ENCODE data around the gene GALM. TPM values are rescaled to one million over a fixed set of nuclear protein-coding genes. Genes with fewer than 3 reads are reported as not detected.
A peak's percentile ranks its signal among the peaks of the same experiment; 100 is the strongest.

GALM gene
- polyA plus RNA-seq, 1 experiment: 10.1 TPM

DNA sequence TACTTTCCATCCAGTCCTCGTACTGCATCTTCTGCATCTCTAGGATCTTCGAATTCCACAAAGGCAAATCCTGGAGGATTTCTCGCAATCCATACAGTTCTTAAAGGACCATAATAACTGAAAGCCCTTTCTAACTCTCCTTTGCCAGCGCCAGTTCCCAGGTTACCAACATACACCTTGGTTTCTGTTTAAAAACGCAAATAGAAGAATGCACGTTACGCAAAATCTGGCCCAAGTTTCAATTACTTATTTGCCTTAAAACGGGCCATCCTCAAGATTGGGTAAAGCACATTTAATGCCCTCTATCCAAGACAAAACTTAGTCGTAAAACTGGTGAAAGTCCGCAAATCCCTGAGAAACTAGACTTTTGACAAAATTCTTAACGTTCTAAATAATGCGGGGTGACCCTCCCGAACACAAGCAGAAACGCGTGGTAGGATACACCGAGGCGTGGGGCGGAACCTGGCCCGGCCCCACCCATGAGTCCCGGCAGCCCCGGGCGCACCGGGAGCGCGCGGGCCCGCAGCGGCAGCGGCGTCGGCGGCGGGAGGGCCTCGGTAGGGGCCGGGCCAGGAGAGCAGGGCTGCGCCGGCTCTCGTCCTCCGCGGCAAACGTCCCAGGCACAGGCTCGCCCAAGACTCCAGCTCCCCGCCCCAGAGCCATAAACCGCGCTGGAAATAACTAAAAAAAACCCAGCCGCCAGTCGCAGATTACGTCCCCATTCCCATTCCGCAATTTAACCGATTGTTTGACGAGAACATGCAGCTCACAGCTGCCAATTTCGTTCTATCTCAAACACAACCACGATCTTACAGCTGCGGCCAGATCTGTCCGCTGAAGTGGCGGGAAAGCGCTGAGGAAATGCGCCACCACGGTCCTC lies 84.3 kb downstream of the GALM start:
- DNase-seq (ENCODE audit: low read depth): no peak
- CTCF ChIA-PET: interaction anchor here (1.3 to 1.5 kb wide), 3 partner anchors 10 to 169 kb away, joined by 3 to 6 read pairs (median 3); no protein-coding TSS in a partner anchor
- no peaks in the 10 kb centered on the region for H3K27me3 ChIP-seq (ENCODE audit: control insufficient read depth, insufficient read depth, low read length)
- TF ChIP-seq, protein P1, sequence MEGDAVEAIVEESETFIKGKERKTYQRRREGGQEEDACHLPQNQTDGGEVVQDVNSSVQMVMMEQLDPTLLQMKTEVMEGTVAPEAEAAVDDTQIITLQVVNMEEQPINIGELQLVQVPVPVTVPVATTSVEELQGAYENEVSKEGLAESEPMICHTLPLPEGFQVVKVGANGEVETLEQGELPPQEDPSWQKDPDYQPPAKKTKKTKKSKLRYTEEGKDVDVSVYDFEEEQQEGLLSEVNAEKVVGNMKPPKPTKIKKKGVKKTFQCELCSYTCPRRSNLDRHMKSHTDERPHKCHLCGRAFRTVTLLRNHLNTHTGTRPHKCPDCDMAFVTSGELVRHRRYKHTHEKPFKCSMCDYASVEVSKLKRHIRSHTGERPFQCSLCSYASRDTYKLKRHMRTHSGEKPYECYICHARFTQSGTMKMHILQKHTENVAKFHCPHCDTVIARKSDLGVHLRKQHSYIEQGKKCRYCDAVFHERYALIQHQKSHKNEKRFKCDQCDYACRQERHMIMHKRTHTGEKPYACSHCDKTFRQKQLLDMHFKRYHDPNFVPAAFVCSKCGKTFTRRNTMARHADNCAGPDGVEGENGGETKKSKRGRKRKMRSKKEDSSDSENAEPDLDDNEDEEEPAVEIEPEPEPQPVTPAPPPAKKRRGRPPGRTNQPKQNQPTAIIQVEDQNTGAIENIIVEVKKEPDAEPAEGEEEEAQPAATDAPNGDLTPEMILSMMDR (IDR thresholded peaks at IDR 0.05; ENCODE audit: insufficient read depth, low read depth, low read length): no peak
- POLR2A ChIA-PET: interaction anchor here (0.6 to 1.2 kb wide), 6 partner anchors 7 to 139 kb away, joined by 3 to 5 read pairs (median 3); no protein-coding TSS in a partner anchor
- peaks cover 18% of the 10 kb centered on the region for H3K36me3 ChIP-seq (ENCODE audit: control insufficient read depth, insufficient read depth, low read length)
- peak overlapping the region; percentile 99 for H3K4me3 ChIP-seq (ENCODE audit: low read depth, low read length)

DNA sequence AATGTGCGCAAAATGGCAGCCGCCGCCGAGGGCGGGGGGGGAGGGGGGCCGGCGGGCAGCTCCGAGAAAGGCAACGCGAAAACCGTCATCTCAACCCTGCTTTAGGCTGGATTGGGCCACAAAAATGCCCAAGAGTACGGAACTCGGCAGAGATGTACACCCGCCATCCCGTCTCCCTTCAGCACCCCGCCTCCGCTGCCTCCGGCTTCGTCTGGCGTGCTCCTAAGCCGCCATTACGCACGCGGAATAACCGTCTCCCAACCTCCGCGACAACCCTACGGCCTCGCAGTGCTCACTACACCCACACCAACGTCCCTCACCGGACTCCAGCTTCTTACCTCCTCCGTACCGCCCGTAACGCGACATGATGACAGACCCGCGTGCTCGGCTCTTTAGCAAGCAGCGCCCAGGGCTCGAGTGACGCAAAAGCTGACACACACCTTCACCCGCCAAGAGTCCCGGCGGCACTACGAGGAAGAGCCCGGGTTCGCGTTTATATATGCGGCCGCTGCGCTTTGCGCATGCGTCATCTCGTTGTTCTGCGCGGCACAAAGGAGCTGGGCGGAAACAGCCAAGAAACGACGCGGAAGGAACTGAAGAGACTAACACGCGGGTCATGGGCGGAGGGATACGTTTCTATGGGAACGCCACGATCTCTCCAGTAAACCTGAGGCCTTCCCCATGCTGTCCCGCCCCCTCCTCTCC lies 85.1 kb downstream of the GALM start, which contains the start of gene SRSF7:
SRSF7 (minus strand) TSS at position 471 of the 705 bp plus-strand sequence; CDS start at position 366, 105 bp downstream.
- POLR2A ChIA-PET: interaction anchor here (0.6 to 1.2 kb wide), 29 partner anchors 8 to 1448 kb away, joined by 3 to 9 read pairs (median 3); no protein-coding TSS in a partner anchor
- CTCF ChIA-PET: interaction anchor here (0.6 to 1.5 kb wide), 7 partner anchors 8 to 407 kb away, joined by 3 to 6 read pairs (median 3); no protein-coding TSS in a partner anchor
- DNase-seq (ENCODE audit: low read depth): peak; percentile 92
- peak within 1 kb of the TSS; percentile 99 for H3K4me3 ChIP-seq (ENCODE audit: low read depth, low read length)
- no peaks in the 10 kb centered on the region for H3K27me3 ChIP-seq (ENCODE audit: control insufficient read depth, insufficient read depth, low read length)
- peaks cover 15% of the 10 kb centered on the region for H3K36me3 ChIP-seq (ENCODE audit: control insufficient read depth, insufficient read depth, low read length)
- TF ChIP-seq, protein P1 (IDR thresholded peaks at IDR 0.05; ENCODE audit: insufficient read depth, low read depth, low read length): no peak

DNA sequence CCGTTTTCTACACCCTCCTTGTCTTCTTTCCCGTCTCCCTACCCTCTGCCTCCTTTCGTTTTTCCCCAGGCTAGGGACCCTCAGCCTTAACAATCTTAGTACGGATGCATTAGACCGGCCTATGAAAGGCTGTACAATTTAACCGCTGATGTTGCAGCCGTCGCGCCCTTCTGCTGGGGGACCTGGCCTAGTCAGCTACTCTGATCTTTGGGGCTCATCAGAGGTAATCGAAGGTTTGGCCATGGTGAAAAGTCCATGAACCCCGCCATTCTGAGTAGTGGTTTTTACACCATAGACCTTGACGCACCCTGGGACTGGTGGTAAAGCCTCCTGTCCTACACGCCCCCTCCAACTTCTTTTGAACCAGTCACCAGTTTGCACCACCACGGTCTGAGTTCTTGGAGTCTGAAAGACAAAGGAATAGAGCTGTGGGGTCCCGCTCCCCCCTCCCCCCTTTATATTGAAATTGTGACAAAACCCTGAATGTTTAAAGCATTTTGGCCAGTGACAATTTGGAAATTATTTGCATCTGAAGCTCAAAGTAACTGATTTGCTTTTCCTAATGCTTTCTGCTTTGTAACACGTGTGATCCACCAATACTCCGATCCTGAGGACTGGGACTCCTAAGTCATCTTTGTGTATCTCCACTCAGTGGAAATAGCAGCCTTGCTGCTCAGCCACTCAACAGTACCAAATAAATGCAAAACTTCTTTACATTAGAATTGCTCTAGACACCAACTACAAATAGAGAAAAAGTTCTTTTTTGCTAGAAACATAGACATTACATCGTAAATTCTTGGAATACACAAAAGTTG lies 85.9 kb downstream of the GALM start:
- Histone ChIP-seq H3K36me3 (ENCODE audit: control insufficient read depth, insufficient read depth, low read length) (peaks cover 14% of the 10 kb centered on the region), H3K4me3 (ENCODE audit: low read depth, low read length) (peak overlapping the region; percentile 99), H3K27me3 (ENCODE audit: control insufficient read depth, insufficient read depth, low read length) (no peaks in the 10 kb centered on the region)
- TF ChIP-seq, protein P1 (IDR thresholded peaks at IDR 0.05; ENCODE audit: insufficient read depth, low read depth, low read length): no peak
- CTCF ChIA-PET: interaction anchor here (0.6 to 1.5 kb wide), 7 partner anchors 9 to 408 kb away, joined by 3 to 6 read pairs (median 3); no protein-coding TSS in a partner anchor
- DNase-seq (ENCODE audit: low read depth): no peak
- POLR2A ChIA-PET: interaction anchor here (0.6 to 1.2 kb wide), 27 partner anchors 9 to 1680 kb away, joined by 3 to 9 read pairs (median 4); no protein-coding TSS in a partner anchor

DNA sequence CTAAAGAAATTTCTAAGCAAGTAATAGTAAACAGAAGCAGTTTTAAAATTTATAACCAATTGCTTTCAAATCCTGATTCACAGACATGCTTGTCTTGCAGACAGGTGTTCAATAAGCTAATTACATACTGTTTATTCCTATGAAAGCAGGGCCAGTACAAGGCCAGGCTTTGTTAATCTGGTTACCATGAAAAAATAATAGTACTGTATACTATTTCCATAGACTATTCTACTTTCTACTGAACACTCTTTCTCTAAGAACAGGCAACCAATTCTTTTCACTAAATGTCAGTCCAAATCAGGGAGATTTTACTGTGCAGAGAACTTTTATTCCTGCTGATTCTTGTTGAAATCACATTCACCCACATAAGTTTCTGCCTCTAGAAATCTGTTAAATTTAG lies 88.1 kb downstream of the GALM start:
- H3K27me3 ChIP-seq (ENCODE audit: control insufficient read depth, insufficient read depth, low read length): no peaks in the 10 kb centered on the region

More for the DNA sequence above, 88.1 kb downstream of the GALM start:
- TF ChIP-seq, protein P1 (IDR thresholded peaks at IDR 0.05; ENCODE audit: insufficient read depth, low read depth, low read length): no peak
- Histone ChIP-seq H3K36me3 (ENCODE audit: control insufficient read depth, insufficient read depth, low read length) (peaks cover under 1% of the 10 kb centered on the region; the same call in 1 of the 2 replicates), H3K4me3 (ENCODE audit: low read depth, low read length) (no peak overlapping the region)
- no peak for DNase-seq (ENCODE audit: low read depth)
- CTCF ChIA-PET: interaction anchor here (0.6 kb wide), 1 partner anchor 254 kb away, joined by 4 read pairs; no protein-coding TSS in a partner anchor
- POLR2A ChIA-PET: no interaction called here

Data from BJ (cell line).